Stimulated activated naive CD8-positive, alpha-beta T cell treated with anti-CD3 and anti-CD28 coated beads, Interleukin-15, amount 100 ng/mL, for 72 hours (primary cell): ENCODE results near the gene GDPD4.
A peak's percentile ranks its signal among the peaks of the same experiment; 100 is the strongest.

Experiments used
- ATAC-seq: fragments of 150-1000 bp; cut with Tn5 transposase; 2 replicates; pipeline ENCODE4 v1.10.0; 2021; ENCODE audit warnings: mild to moderate bottlenecking, moderate library complexity
- DNase-seq, 2 donors: peaks; one replicate each; pipeline ENCODE4 v3.0.0; 2021 to 2022
- H3K27ac Mint-ChIP-seq, 2 donors: one replicate each; pipeline ENCODE4 v1.8.0; 2022; ENCODE audit warnings: mild to moderate bottlenecking in 2 of 2, mixed read lengths in 2 of 2, moderate library complexity in 2 of 2
- H3K27me3 Mint-ChIP-seq: one replicate; pipeline ENCODE4 v1.8.0; 2022; ENCODE audit warnings: mixed read lengths
- H3K4me1 Mint-ChIP-seq: one replicate; pipeline ENCODE4 v1.8.0; 2022; ENCODE audit warnings: mild to moderate bottlenecking, mixed read lengths
- H3K4me3 Mint-ChIP-seq, 2 donors: one replicate each; pipeline ENCODE4 v1.8.0; 2022; ENCODE audit warnings: mild to moderate bottlenecking in 2 of 2, mixed read lengths in 2 of 2, moderate library complexity in 1 of 2
- H3K9me3 Mint-ChIP-seq, 2 donors: one replicate each; pipeline ENCODE4 v1.8.0; 2022; ENCODE audit warnings: mixed read lengths in 2 of 2

The GDPD4 gene

GRCh38 chr11:77184136-77184860 lies 117.2 kb downstream of the GDPD4 start:
- peak overlapping the region in 1 of 2 donors; percentile 54 for H3K27ac Mint-ChIP-seq
- DNase-seq (no peak), ATAC-seq (no peak)
- no peak overlapping the region for H3K4me3 Mint-ChIP-seq
- no peaks in the 10 kb centered on the region for H3K4me1 Mint-ChIP-seq
- H3K9me3 Mint-ChIP-seq, result no peaks in the 10 kb centered on the region
- H3K27me3 Mint-ChIP-seq, result no peaks in the 10 kb centered on the region

GRCh38 chr11:77183431-77183984 lies 118.0 kb downstream of the GDPD4 start:
- ATAC-seq (no peak), DNase-seq (no peak)
- Mint-ChIP-seq H3K27ac (peak overlapping the region; percentile 54 to 61), H3K9me3 (peaks cover 0 to 1% of the 10 kb centered on the region in 2 donors), H3K27me3 (no peaks in the 10 kb centered on the region), H3K4me1 (no peaks in the 10 kb centered on the region), H3K4me3 (no peak overlapping the region)

GRCh38 chr11:77182542-77183430 lies 118.7 kb downstream of the GDPD4 start:
- ATAC-seq (no peak), DNase-seq (no peak)
- Mint-ChIP-seq H3K4me3 (no peak overlapping the region), H3K27me3 (no peaks in the 10 kb centered on the region), H3K27ac (peak overlapping the region in 1 of 2 donors; percentile 38), H3K9me3 (peaks cover 0 to 7% of the 10 kb centered on the region in 2 donors), H3K4me1 (no peaks in the 10 kb centered on the region)

DNA sequence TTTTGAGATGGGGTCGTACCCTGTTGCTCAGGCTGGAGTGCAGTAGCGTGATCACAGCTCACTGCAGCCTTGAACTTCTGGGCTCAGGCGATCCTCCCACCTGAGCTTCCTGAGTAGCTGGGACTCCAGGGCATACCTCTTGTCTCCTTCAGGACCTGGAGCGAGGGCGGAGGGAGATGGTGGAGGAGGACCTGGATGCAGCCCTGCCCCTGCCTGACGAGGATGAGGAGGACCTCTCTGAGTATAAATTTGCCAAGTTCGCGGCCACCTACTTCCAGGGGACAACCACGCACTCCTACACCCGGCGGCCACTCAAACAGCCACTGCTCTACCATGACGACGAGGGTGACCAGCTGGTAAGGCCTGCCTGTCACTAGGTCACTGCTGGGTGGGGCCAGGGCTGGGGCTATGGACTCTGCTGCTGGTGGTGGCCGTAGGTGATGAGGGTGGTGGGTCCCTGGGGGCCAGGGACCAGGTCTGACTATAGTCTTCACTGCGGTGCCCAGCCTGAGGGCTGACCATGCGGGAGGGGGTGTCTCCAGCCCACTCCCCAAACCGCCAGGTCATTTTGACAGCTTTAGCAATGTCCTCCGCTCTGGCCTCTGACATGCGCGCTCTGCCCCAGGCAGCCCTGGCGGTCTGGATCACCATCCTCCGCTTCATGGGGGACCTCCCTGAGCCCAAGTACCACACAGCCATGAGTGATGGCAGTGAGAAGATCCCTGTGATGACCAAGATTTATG lies 119.5 kb downstream of the GDPD4 start:
- no peaks in the 10 kb centered on the region for H3K27me3 Mint-ChIP-seq

DNA sequence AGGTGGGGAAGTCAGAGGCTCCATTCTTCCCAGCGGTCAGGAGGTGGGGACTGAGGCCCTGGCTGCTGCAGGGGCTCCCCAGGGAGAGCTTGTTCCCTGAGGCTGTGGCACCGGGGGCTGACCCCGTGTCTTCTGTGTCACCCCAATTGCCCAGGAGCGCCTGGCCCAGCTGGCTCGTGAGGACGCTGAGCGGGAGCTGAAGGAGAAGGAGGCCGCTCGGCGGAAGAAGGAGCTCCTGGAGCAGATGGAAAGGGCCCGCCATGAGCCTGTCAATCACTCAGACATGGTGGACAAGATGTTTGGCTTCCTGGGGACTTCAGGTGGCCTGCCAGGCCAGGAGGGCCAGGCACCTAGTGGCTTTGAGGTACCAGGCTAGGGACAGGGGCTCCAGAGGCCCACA lies 120.3 kb downstream of the GDPD4 start:
- Mint-ChIP-seq H3K27me3 (no peaks in the 10 kb centered on the region), H3K4me3 (no peak overlapping the region), H3K9me3 (peaks cover 0 to 7% of the 10 kb centered on the region in 2 donors), H3K27ac (no peak overlapping the region), H3K4me1 (no peaks in the 10 kb centered on the region)
- ATAC-seq, result no peak
- no peak for DNase-seq

More for the DNA sequence above, 119.5 kb downstream of the GDPD4 start:
- peaks cover 0 to 7% of the 10 kb centered on the region in 2 donors for H3K9me3 Mint-ChIP-seq
- no peak overlapping the region for H3K27ac Mint-ChIP-seq
- H3K4me3 Mint-ChIP-seq, result no peak overlapping the region
- no peak for ATAC-seq
- H3K4me1 Mint-ChIP-seq, result no peaks in the 10 kb centered on the region
- DNase-seq, result no peak

- H3K27me3 Mint-ChIP-seq, result no peaks in the 10 kb centered on the region
- H3K9me3 Mint-ChIP-seq, result peaks cover 0 to 7% of the 10 kb centered on the region in 2 donors
Measured at GRCh38 chr11:77180346-77180745, 121.1 kb downstream of the GDPD4 start.

GRCh38 chr11:77179681-77180080 lies 121.8 kb downstream of the GDPD4 start:
- Mint-ChIP-seq H3K9me3 (peaks cover 0 to 7% of the 10 kb centered on the region in 2 donors), H3K4me1 (peaks cover 12% of the 10 kb centered on the region), H3K27me3 (no peaks in the 10 kb centered on the region), H3K4me3 (no peak overlapping the region), H3K27ac (no peak overlapping the region)
- ATAC-seq (peak; percentile 14), DNase-seq (no peak)

More at GRCh38 chr11:77180346-77180745, 121.1 kb downstream of the GDPD4 start:
- peaks cover 9% of the 10 kb centered on the region for H3K4me1 Mint-ChIP-seq
- no peak overlapping the region for H3K27ac Mint-ChIP-seq
- no peak overlapping the region for H3K4me3 Mint-ChIP-seq
- DNase-seq (no peak), ATAC-seq (no peak)

DNA sequence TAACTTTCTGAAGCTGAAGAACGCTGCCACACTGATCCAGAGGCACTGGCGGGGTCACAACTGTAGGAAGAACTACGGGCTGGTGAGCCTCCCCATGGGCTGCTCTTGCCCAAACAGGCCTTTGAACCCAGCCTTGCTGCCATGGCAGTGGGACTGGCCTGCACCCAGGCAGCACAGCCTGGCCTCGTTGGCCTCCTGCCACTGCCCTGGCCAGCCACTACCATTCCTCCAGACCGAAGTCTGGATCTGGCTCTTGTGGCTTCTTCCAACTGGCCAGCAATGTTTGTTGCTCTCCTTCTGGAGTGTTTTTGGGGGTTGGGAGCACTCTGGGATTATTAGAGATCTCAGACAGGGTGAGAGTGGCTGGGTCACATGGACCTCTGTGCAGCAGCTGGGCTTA lies 122.4 kb downstream of the GDPD4 start:
- Mint-ChIP-seq H3K9me3 (peaks cover 0 to 7% of the 10 kb centered on the region in 2 donors), H3K27ac (no peak overlapping the region), H3K4me1 (peaks cover 12% of the 10 kb centered on the region), H3K4me3 (no peak overlapping the region), H3K27me3 (no peaks in the 10 kb centered on the region)
- ATAC-seq (no peak), DNase-seq (no peak)

- H3K4me1 Mint-ChIP-seq, result peaks cover 12% of the 10 kb centered on the region
- H3K4me3 Mint-ChIP-seq, result no peak overlapping the region
- ATAC-seq (no peak), DNase-seq (no peak)
- peaks cover 0 to 7% of the 10 kb centered on the region in 2 donors for H3K9me3 Mint-ChIP-seq
- no peaks in the 10 kb centered on the region for H3K27me3 Mint-ChIP-seq
- no peak overlapping the region for H3K27ac Mint-ChIP-seq
Measured at GRCh38 chr11:77178150-77178549, 123.3 kb downstream of the GDPD4 start.

DNA sequence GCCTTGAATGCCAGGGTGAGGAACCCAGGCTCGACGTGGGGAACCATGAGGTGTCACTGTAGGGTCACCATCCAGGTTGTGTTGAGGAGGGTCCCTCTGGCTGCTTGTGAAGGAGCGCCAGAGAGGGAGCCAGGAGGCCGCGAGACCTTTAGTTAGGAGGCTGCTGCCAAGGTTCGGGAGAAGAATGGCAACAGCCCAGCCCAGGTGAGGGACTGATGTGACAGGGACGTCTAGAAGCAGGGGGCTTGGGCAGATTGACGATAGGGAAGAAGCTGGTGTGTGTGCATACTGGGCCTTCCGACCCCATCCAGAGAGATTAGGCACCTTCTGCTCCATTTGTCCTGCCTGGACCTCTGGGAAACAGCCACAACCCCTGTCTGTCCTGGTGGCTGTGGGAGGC lies 124.5 kb downstream of the GDPD4 start:
- Mint-ChIP-seq H3K9me3 (peaks cover 0 to 7% of the 10 kb centered on the region in 2 donors), H3K27me3 (no peaks in the 10 kb centered on the region), H3K27ac (peak overlapping the region in 1 of 2 donors; percentile 12), H3K4me3 (no peak overlapping the region), H3K4me1 (peaks cover 12% of the 10 kb centered on the region)
- no peak for ATAC-seq
- DNase-seq, result no peak

GRCh38 chr11:77175869-77176539 lies 125.5 kb downstream of the GDPD4 start:
- no peaks in the 10 kb centered on the region for H3K27me3 Mint-ChIP-seq
- peaks cover 12% of the 10 kb centered on the region for H3K4me1 Mint-ChIP-seq
- no peak overlapping the region for H3K4me3 Mint-ChIP-seq
- no peak for DNase-seq
- peak overlapping the region in 1 of 2 donors; percentile 75 for H3K27ac Mint-ChIP-seq
- peaks cover 0 to 7% of the 10 kb centered on the region in 2 donors for H3K9me3 Mint-ChIP-seq
- peak; percentile 20 for ATAC-seq

DNA sequence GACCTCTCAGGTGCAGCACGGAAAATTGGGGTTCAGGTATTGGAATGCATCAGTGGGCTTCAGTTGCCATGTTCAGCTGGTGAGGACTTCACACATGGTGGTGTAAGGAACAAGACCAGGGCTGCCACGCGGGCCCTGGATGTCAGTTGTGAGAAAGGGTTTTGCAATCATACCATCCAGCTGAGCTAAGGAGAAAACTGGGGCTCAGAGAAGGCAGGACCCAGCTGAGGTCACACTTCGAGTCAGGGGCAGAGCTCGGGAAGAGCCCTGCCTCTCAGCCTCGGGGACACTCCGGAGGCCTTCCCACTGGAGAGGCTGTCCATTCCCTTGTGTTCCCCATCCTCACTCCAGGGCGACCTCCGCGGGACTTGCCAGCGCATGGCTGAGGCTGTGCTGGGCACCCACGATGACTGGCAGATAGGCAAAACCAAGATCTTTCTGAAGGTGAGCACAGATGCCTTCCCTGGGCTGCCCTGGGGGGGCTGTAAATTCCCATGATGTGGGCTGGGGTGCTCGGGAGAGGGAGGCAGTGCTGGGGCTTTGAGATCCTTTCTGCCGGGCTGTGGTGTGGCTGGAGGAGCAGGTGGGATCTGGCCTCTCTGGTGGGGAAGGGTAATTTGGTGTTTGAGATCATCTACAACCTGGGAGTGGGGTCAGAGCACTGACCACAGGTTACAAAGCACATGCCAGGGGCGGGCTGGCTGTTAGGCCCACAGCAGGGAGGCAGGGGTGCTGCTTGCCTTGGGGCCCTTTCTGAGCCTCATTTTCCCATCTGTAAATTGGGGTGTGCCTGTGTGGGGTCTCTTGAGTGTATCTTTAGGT lies 126.3 kb downstream of the GDPD4 start:
- H3K4me1 Mint-ChIP-seq, result peaks cover 12% of the 10 kb centered on the region
- H3K9me3 Mint-ChIP-seq, result peaks cover 0 to 7% of the 10 kb centered on the region in 2 donors
- no peaks in the 10 kb centered on the region for H3K27me3 Mint-ChIP-seq

GRCh38 chr11:77174559-77174958 lies 126.9 kb downstream of the GDPD4 start:
- no peaks in the 10 kb centered on the region for H3K27me3 Mint-ChIP-seq
- DNase-seq (no peak), ATAC-seq (no peak)
- H3K4me3 Mint-ChIP-seq, result no peak overlapping the region
- H3K27ac Mint-ChIP-seq, result peak overlapping the region in 1 of 2 donors; percentile 24
- peaks cover 0 to 7% of the 10 kb centered on the region in 2 donors for H3K9me3 Mint-ChIP-seq
- peaks cover 12% of the 10 kb centered on the region for H3K4me1 Mint-ChIP-seq

More for the DNA sequence above, 126.3 kb downstream of the GDPD4 start:
- Mint-ChIP-seq H3K27ac (peak overlapping the region in 1 of 2 donors; percentile 75), H3K4me3 (no peak overlapping the region)
- ATAC-seq (peak; percentile 3), DNase-seq (no peak)

DNA sequence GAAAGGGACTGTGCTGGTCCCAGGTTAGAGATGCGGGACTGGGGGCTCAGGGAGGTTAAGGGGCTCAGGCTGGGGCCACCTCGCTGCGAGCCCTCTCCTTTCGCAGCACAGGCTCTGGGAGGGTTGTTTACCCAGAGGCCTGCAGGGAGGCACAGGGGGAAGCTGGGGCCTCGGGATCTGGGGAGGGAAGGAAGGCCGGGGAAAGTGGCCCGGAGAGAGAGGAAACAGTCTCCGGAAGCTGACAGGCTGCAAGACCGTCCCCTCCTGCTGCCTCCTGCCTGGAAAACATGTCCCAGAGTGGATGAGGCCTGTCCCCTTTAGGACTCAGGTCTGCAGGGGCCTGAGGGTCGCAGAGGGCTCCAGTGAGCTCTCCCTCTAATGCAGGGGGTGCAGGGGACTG lies 128.0 kb downstream of the GDPD4 start:
- DNase-seq (no peak), ATAC-seq (no peak)
- H3K4me1 Mint-ChIP-seq, result peaks cover 12% of the 10 kb centered on the region
- no peak overlapping the region for H3K27ac Mint-ChIP-seq
- peaks cover 0 to 6% of the 10 kb centered on the region in 2 donors for H3K9me3 Mint-ChIP-seq
- H3K27me3 Mint-ChIP-seq, result no peaks in the 10 kb centered on the region
- H3K4me3 Mint-ChIP-seq, result no peak overlapping the region
